ENCODE data around the gene WARS2.

DNA sequence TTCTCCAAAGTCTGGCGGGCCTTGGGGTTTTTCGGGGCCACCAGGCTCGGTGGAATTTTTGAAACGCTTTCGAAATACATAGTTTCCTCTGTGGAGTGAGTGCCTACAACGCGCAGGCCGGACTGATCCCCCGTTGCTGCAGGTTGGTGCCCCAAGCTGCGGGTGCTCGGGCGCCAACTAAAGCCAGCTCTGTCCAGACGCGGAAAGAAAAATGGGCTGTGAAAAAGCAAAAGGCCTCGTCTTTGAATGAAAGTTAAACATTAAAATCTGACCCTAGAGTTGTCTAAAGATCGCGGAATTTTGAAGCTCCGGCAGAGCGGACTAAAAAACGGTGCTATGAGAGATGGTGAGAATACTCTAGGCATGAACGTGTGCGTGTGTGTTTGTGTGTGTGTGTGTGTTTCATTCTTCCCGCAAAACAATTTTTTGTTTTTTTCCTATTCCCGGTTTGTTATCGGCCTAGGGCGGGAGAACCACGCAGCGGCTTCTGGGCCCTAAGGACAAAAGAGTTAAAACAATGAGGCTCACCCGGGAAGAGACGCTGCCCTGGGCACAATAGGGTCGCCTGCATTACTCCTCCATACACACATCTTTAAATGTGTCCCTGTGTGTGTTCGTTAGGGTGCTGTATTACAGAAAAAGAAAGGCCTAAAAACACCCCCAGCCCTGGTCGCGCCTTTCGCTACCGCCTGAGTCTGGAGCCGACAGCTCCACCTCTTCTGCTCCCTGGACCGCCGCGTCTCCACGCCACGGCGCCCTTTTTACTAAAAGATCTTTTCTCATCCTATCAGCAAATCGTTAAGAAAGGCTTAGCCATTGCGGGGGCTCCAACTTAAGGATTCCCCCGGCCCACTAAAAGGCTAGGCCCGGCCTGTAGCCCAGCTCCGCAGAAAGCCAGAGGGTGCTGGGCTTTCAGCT is 155.5 kb downstream of the WARS2 start:
- TF ChIP-seq, protein P1, sequence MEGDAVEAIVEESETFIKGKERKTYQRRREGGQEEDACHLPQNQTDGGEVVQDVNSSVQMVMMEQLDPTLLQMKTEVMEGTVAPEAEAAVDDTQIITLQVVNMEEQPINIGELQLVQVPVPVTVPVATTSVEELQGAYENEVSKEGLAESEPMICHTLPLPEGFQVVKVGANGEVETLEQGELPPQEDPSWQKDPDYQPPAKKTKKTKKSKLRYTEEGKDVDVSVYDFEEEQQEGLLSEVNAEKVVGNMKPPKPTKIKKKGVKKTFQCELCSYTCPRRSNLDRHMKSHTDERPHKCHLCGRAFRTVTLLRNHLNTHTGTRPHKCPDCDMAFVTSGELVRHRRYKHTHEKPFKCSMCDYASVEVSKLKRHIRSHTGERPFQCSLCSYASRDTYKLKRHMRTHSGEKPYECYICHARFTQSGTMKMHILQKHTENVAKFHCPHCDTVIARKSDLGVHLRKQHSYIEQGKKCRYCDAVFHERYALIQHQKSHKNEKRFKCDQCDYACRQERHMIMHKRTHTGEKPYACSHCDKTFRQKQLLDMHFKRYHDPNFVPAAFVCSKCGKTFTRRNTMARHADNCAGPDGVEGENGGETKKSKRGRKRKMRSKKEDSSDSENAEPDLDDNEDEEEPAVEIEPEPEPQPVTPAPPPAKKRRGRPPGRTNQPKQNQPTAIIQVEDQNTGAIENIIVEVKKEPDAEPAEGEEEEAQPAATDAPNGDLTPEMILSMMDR (conservative IDR thresholded peaks at IDR 0.05): no peak
- TF ChIP-seq ZFX (IDR thresholded peaks at IDR 0.05): no peak
